CD4-positive, alpha-beta T cell (primary cell): ENCODE measurements around the gene FAM170B. TPM values are rescaled to one million over a fixed set of nuclear protein-coding genes. Genes with fewer than 3 reads are reported as not detected.

Experiments used
- ATAC-seq: fragments of 200-7000 bp; cut with Tn5 transposase; one replicate; pipeline ENCODE4 v1.10.0; 2022; ENCODE audit warnings: mild to moderate bottlenecking; ENCODE audit not compliant: poor library complexity
- CTCF ChIA-PET: fragments of 350-600 bp; sonication (Branson Sonifier 250); formaldehyde crosslinking; loops from one replicate; lab custom pipeline; 2021; ENCODE audit warnings: antibody characterized with exemption, inconsistent platforms; lab: Charles Lee
- POLR2A ChIA-PET: fragments of 350-600 bp; sonication (Branson Sonifier 250); formaldehyde crosslinking; loops from one replicate; lab custom pipeline; 2021; ENCODE audit warnings: antibody characterized with exemption, inconsistent platforms; lab: Charles Lee
- DNase-seq, 14 experiments: peaks; one replicate each; pipeline ENCODE4 v3.0.0-alpha.2; 2013 to 2020; ENCODE audit warnings: mixed read lengths in 2 of 14
- H3K27ac ChIP-seq, 2 donors: one replicate each; pipeline versions ENCODE4 v1.5.1 to v1.7.0; 2013; ENCODE audit warnings: low read length in 2 of 2, low read depth in 1 of 2, mild to moderate bottlenecking in 1 of 2
- H3K27me3 ChIP-seq, 2 experiments: 1 replicate in 1 of 2; 2 replicates in 1 of 2; pipeline versions ENCODE4 v1.6.1 to v1.7.0; 2013; ENCODE audit warnings: low read length in 2 of 2, control low read depth in 1 of 2, mild to moderate bottlenecking in 1 of 2, moderate library complexity in 1 of 2; ENCODE audit not compliant: insufficient read depth in 2 of 2, control insufficient read depth in 1 of 2
- H3K36me3 ChIP-seq: one replicate; pipeline ENCODE4 v1.6.1; 2013; ENCODE audit warnings: low read length, control low read depth; ENCODE audit not compliant: insufficient read depth
- H3K4me1 ChIP-seq: one replicate; pipeline ENCODE4 v1.6.1; 2013; ENCODE audit warnings: low read length, control low read depth; ENCODE audit not compliant: insufficient read depth
- H3K4me3 ChIP-seq: one replicate; pipeline ENCODE4 v1.5.1; 2013; ENCODE audit warnings: mild to moderate bottlenecking, low read length, moderate library complexity
- H3K9me3 ChIP-seq, 2 experiments: 1 replicate in 1 of 2; 2 replicates in 1 of 2; pipeline versions ENCODE4 v1.6.1 to v1.7.0; 2013; ENCODE audit warnings: low read length in 2 of 2, mild to moderate bottlenecking in 2 of 2, control low read depth in 1 of 2, moderate library complexity in 1 of 2; ENCODE audit not compliant: control insufficient read depth in 1 of 2, insufficient read depth in 1 of 2
- H3K27ac Mint-ChIP-seq: one replicate; pipeline ENCODE4 v1.8.0; 2020; ENCODE audit warnings: mixed read lengths
- H3K27me3 Mint-ChIP-seq: one replicate; pipeline ENCODE4 v1.8.0; 2021; ENCODE audit warnings: mixed read lengths
- H3K36me3 Mint-ChIP-seq: one replicate; pipeline ENCODE4 v1.8.0; 2021; ENCODE audit warnings: low read depth, mixed read lengths
- H3K4me1 Mint-ChIP-seq: one replicate; pipeline ENCODE4 v1.8.0; 2021; ENCODE audit warnings: low read depth, mixed read lengths
- H3K4me3 Mint-ChIP-seq: one replicate; pipeline ENCODE4 v1.8.0; 2020; ENCODE audit warnings: mild to moderate bottlenecking, mixed read lengths
- H3K9me3 Mint-ChIP-seq: one replicate; pipeline ENCODE4 v1.8.0; 2020; ENCODE audit warnings: mixed read lengths
- CTCF ChIP-seq: fragments of 200-600 bp; IDR thresholded peaks from one replicate; pipeline ENCODE4 v1.8.0; 2022; ENCODE audit warnings: antibody characterized with exemption, mild to moderate bottlenecking
- intact Hi-C, 2 experiments: fragments of 100-400 bp; cut with DNase I in 1 of 2; cut with micrococcal nuclease in 1 of 2; formaldehyde crosslinking; loops; one replicate each; pipeline versions ENCODE4 v1.15.1 to v1.9.0; 2023 to 2025; cut with DNase I, micrococcal nuclease
- total RNA-seq, 174 experiments: library from RNA in 2 of 174; stranded (reverse) in 2 of 174; gene quantifications; one replicate each; pipeline ENCODE4 v1.2.3 and lab custom pipeline; 2021 to 2026

The FAM170B gene
- total RNA-seq, 2 experiments from 2014 or later: not detected

DNA sequence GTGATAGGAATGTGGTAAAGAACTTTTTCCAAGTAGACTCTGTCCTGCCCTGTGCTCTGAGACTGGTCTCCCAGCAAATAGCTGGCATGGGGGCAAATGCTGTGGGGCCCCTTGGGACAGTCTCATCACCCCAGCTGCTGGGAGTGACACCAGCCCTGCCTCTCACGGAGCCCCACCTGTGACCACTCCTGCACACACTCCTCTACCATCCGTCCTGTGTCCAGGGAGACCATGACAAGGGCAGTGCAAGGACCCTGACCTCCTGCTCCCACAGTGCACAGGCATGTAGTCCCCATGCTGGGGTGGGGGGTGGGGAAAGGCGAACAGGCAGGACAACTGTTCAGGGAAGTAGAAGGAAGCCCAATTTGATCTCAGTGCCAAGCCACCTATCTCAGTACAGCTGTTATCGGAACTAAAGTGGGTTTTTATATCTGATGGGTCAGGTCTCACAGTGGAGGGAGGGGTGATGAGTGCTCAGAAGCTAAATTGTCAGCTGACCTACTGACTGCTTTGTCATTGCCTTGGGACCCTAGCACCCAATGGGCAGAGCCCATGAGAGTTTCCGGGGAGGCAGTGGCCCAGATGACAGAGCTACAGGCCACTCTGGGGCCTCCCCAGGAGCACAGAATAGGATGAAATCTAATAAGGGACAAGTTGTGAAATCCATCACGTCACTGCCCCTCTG, 43.0 kb downstream of the FAM170B start:
- TF ChIP-seq CTCF: no peak
- POLR2A ChIA-PET: no interaction called here
- H3K4me3 Mint-ChIP-seq: no peak overlapping the region
- Histone ChIP-seq H3K27ac (no peak overlapping the region), H3K36me3 (no peaks in the 10 kb centered on the region), H3K27me3 (no peaks in the 10 kb centered on the region), H3K4me1 (no peaks in the 10 kb centered on the region), H3K9me3 (peaks cover 0 to 6% of the 10 kb centered on the region in 2 experiments), H3K4me3 (no peak overlapping the region)
- no peak for DNase-seq
- peaks cover 10% of the 10 kb centered on the region for H3K9me3 Mint-ChIP-seq
- CTCF ChIA-PET: no interaction called here
- no peaks in the 10 kb centered on the region for H3K4me1 Mint-ChIP-seq
- no peaks in the 10 kb centered on the region for H3K27me3 Mint-ChIP-seq
- H3K27ac Mint-ChIP-seq: no peak overlapping the region
- no peak for ATAC-seq
- no peaks in the 10 kb centered on the region for H3K36me3 Mint-ChIP-seq
- intact Hi-C loops: no loop called here

- CTCF ChIA-PET: no interaction called here
- no peaks in the 10 kb centered on the region for H3K27me3 ChIP-seq
- POLR2A ChIA-PET: no interaction called here
- H3K4me1 ChIP-seq: no peaks in the 10 kb centered on the region
- Mint-ChIP-seq H3K27ac (no peak overlapping the region), H3K4me3 (no peak overlapping the region), H3K4me1 (no peaks in the 10 kb centered on the region), H3K36me3 (no peaks in the 10 kb centered on the region), H3K27me3 (no peaks in the 10 kb centered on the region), H3K9me3 (peaks cover 10% of the 10 kb centered on the region)
- H3K4me3 ChIP-seq: no peak overlapping the region
- H3K36me3 ChIP-seq: no peaks in the 10 kb centered on the region
- DNase-seq (no peak), ATAC-seq (no peak)
- TF ChIP-seq CTCF: no peak
- peaks cover 0 to 6% of the 10 kb centered on the region in 2 experiments for H3K9me3 ChIP-seq
- no peak overlapping the region for H3K27ac ChIP-seq
- intact Hi-C loops: no loop called here
These were observed 43.6 kb downstream of the FAM170B start for GRCh38 chr10:49090189-49090575.

- ChIA-PET POLR2A (no interaction called here), CTCF (no interaction called here)
- peaks cover 10% of the 10 kb centered on the region for H3K9me3 Mint-ChIP-seq
- H3K27ac Mint-ChIP-seq: no peak overlapping the region
- H3K9me3 ChIP-seq: peaks cover 0 to 6% of the 10 kb centered on the region in 2 experiments
- TF ChIP-seq CTCF: no peak
- intact Hi-C loops: no loop called here
- H3K36me3 ChIP-seq: no peaks in the 10 kb centered on the region
- H3K27ac ChIP-seq: no peak overlapping the region
- ATAC-seq (no peak), DNase-seq (no peak)
- no peak overlapping the region for H3K4me3 Mint-ChIP-seq
- H3K27me3 ChIP-seq: no peaks in the 10 kb centered on the region
- H3K27me3 Mint-ChIP-seq: no peaks in the 10 kb centered on the region
- H3K4me3 ChIP-seq: no peak overlapping the region
- no peaks in the 10 kb centered on the region for H3K36me3 Mint-ChIP-seq
- no peaks in the 10 kb centered on the region for H3K4me1 ChIP-seq
- H3K4me1 Mint-ChIP-seq: no peaks in the 10 kb centered on the region
These were observed 44.1 kb downstream of the FAM170B start for GRCh38 chr10:49089557-49090188.
